SK-N-SH (cell line): Measurements from ENCODE around the gene FCAMR. TPM values are rescaled to one million over a fixed set of nuclear protein-coding genes. Genes with fewer than 3 reads are reported as not detected.

ENCODE experiments used
- CTCF ChIA-PET: fragments of 300-600, 350-600 bp; formaldehyde crosslinking; extraction: SDS; loops from one replicate; lab custom pipeline; 2021; lab: Yijun Ruan, JAX
- POLR2A ChIA-PET: fragments of 350-600 bp; sonication (Branson Sonifier 250); formaldehyde crosslinking; extraction: SDS; loops from one replicate; lab custom pipeline; 2020; ENCODE audit warnings: antibody characterized with exemption, inconsistent platforms; lab: Yijun Ruan, JAX
- DNase-seq: peaks from one replicate; pipeline ENCODE4 v3.0.0; 2012
- H2AFZ ChIP-seq: fragments of 200-600 bp; sonication (generic); 2 replicates; pipeline ENCODE4 v1.8.1; 2016; ENCODE audit warnings: antibody characterized with exemption, mild to moderate bottlenecking, low read depth
- H3F3A ChIP-seq: fragments of 200-600 bp; sonication (generic); replicated peaks from 2 replicates; pipeline ENCODE3; 2016; ENCODE audit warnings: antibody characterized with exemption, mild to moderate bottlenecking; ENCODE audit not compliant: insufficient read depth
- H3K27ac ChIP-seq, 2 experiments: fragments of 200-500 bp in 1 of 2; fragments of 200-600 bp in 1 of 2; sonication (Bioruptor generic) in 1 of 2; sonication (generic), shearing (Covaris generic) in 1 of 2; 2 replicates each; pipeline versions ENCODE4 v1.5.1 to v1.6.1; 2014 to 2016; ENCODE audit warnings: low read depth in 2 of 2, inconsistent platforms in 1 of 2, low read length in 1 of 2, mild to moderate bottlenecking in 1 of 2, mixed read lengths in 1 of 2
- H3K27me3 ChIP-seq: fragments of 200-600 bp; sonication (generic), shearing (Covaris generic); 2 replicates; pipeline ENCODE4 v1.6.1; 2016; ENCODE audit warnings: mixed run types; ENCODE audit not compliant: insufficient read depth
- H3K36me3 ChIP-seq, 2 experiments: fragments of 200-500 bp in 1 of 2; fragments of 200-600 bp in 1 of 2; sonication (Bioruptor generic) in 1 of 2; sonication (generic) in 1 of 2; replicated peaks in 1 of 2; 2 replicates each; pipeline versions ENCODE3 to v1.5.1; 2014 to 2016; ENCODE audit warnings: low read length in 1 of 2, mild to moderate bottlenecking in 1 of 2; ENCODE audit not compliant: insufficient read depth in 2 of 2, control insufficient read depth in 1 of 2
- H3K4me1 ChIP-seq, 2 experiments: fragments of 200-500 bp in 1 of 2; fragments of 200-600 bp in 1 of 2; sonication (Bioruptor generic) in 1 of 2; sonication (generic), shearing (Covaris generic) in 1 of 2; 2 replicates each; pipeline versions ENCODE4 v1.5.1 to v1.6.1; 2014 to 2016; ENCODE audit warnings: low read depth in 1 of 2, low read length in 1 of 2, mixed run types in 1 of 2; ENCODE audit not compliant: insufficient read depth in 2 of 2, control insufficient read depth in 1 of 2
- H3K4me2 ChIP-seq: fragments of 200-600 bp; sonication (generic), shearing (Covaris generic); 2 replicates; pipeline ENCODE4 v1.6.1; 2017; ENCODE audit warnings: mixed run types
- H3K4me3 ChIP-seq, 2 experiments: fragments of 200-500 bp in 1 of 2; fragments of 200-600 bp in 1 of 2; sonication (Bioruptor generic) in 1 of 2; sonication (generic), shearing (Covaris generic) in 1 of 2; 2 replicates each; pipeline versions ENCODE4 v1.5.1 to v1.8.1; 2014 to 2016; ENCODE audit warnings: low read depth in 2 of 2, inconsistent platforms in 1 of 2, low read length in 1 of 2, mild to moderate bottlenecking in 1 of 2, mixed read lengths in 1 of 2, moderate library complexity in 1 of 2
- H3K79me2 ChIP-seq: fragments of 200-600 bp; sonication (generic); 2 replicates; pipeline ENCODE4 v1.8.1; 2017; ENCODE audit warnings: mild to moderate bottlenecking; ENCODE audit not compliant: insufficient read depth
- H3K9ac ChIP-seq: fragments of 200-600 bp; sonication (generic); 2 replicates; pipeline ENCODE4 v1.6.1; 2017; ENCODE audit warnings: mixed run types
- H3K9me2 ChIP-seq: fragments of 200-600 bp; sonication (generic); 2 replicates; pipeline ENCODE4 v1.6.1; 2017; ENCODE audit warnings: mixed run types
- H3K9me3 ChIP-seq: fragments of 200-600 bp; sonication (generic); 2 replicates; pipeline ENCODE4 v1.6.1; 2017; ENCODE audit warnings: mixed run types, mild to moderate bottlenecking, moderate library complexity
- H4K20me1 ChIP-seq: fragments of 200-600 bp; sonication (generic); 2 replicates; pipeline ENCODE4 v1.6.1; 2017; ENCODE audit warnings: mild to moderate bottlenecking, mixed run types; ENCODE audit not compliant: insufficient read depth
- ELF1 ChIP-seq: IDR thresholded peaks from 2 replicates; pipeline ENCODE4 v1.4.0; 2012
- FOSL2 ChIP-seq: IDR thresholded peaks from 2 replicates; pipeline ENCODE4 v1.4.0; 2012; ENCODE audit warnings: low read depth, mild to moderate bottlenecking, moderate library complexity, borderline replicate concordance
- GABPA ChIP-seq: IDR thresholded peaks from 2 replicates; pipeline ENCODE4 v1.4.0; 2012; ENCODE audit warnings: low read depth, mild to moderate bottlenecking
- IRF3 ChIP-seq: fragments of 150-350 bp; IDR thresholded peaks from 2 replicates; pipeline ENCODE4 v1.6.1; 2016; ENCODE audit warnings: mild to moderate bottlenecking, low read depth, low read length
- JUND ChIP-seq: IDR thresholded peaks from 2 replicates; pipeline ENCODE4 v1.4.0; 2012
- MEF2A ChIP-seq: IDR thresholded peaks from 2 replicates; pipeline ENCODE4 v1.4.0; 2012; ENCODE audit warnings: low read depth, borderline replicate concordance
- MXI1 ChIP-seq: IDR thresholded peaks from 2 replicates; pipeline ENCODE4 v1.6.1; 2012; ENCODE audit warnings: mild to moderate bottlenecking, low read depth, low read length, improper control_type of control experiment
- NRF1 ChIP-seq: IDR thresholded peaks from 2 replicates; pipeline ENCODE4 v1.6.1; 2012; ENCODE audit warnings: low read depth, mild to moderate bottlenecking, low read length
- RAD21 ChIP-seq: IDR thresholded peaks from 2 replicates; pipeline ENCODE4 v1.6.1; 2012; ENCODE audit warnings: mild to moderate bottlenecking, low read length
- RCOR1 ChIP-seq: fragments of 150-350 bp; IDR thresholded peaks from 2 replicates; pipeline ENCODE4 v1.6.1; 2017; ENCODE audit warnings: antibody characterized with exemption, low read length
- REST ChIP-seq: IDR thresholded peaks from 2 replicates; pipeline ENCODE4 v1.6.1; 2012; ENCODE audit warnings: mild to moderate bottlenecking, low read depth, low read length, moderate library complexity
- RXRA ChIP-seq: IDR thresholded peaks from 2 replicates; pipeline ENCODE4 v1.4.0; 2012; ENCODE audit warnings: low read depth, mild to moderate bottlenecking, borderline replicate concordance
- SIN3A ChIP-seq: IDR thresholded peaks from 2 replicates; pipeline ENCODE4 v1.6.1; 2012; ENCODE audit warnings: low read depth, mild to moderate bottlenecking, low read length, moderate library complexity, borderline replicate concordance
- USF1 ChIP-seq: IDR thresholded peaks from 2 replicates; pipeline ENCODE4 v1.4.0; 2012; ENCODE audit warnings: low read depth, borderline replicate concordance
- YY1 ChIP-seq: IDR thresholded peaks from 2 replicates; pipeline ENCODE4 v1.4.0; 2012; ENCODE audit warnings: low read depth, mild to moderate bottlenecking
- ZBTB33 ChIP-seq: IDR thresholded peaks from 2 replicates; pipeline ENCODE4 v1.4.0; 2012; ENCODE audit warnings: low read depth, borderline replicate concordance
- WGBS: methylation state at CpG from one replicate; pipeline ENCODE4 v1.1.6; 2017; ENCODE audit warnings: low lambda C conversion rate; 5-methylcytosine and 5-hydroxymethylcytosine counted together
- polyA plus RNA-seq, 3 experiments: library from polyadenylated mRNA; depleted of rRNA; stranded (reverse); fragments of >200 nt; gene quantifications; 2 replicates each; pipeline ENCODE4 v1.2.3, GENCODE V29; 2012

The FCAMR gene
- not detected in 2 replicates for polyA plus RNA-seq (2012; rRNA removed)
- polyA plus RNA-seq (2012; cell fraction: cytosol; rRNA removed) = not detected in 2 replicates
- polyA plus RNA-seq (2012; cell fraction: nucleus; rRNA removed) = not detected in 2 replicates

GRCh38 chr1:206970446-206970845 is at the start of gene FCAMR:
FCAMR (minus strand) TSS chr1:206970460; CDS start chr1:206970125, 335 bp downstream.
- H3K9me3 ChIP-seq = no peaks in the 10 kb centered on the region
- WGBS = 13% methylated on average over 2 of the region's 2 CpGs
- H3K4me1 ChIP-seq = no peaks in the 10 kb centered on the region
- no peaks in the 10 kb centered on the region for H3K36me3 ChIP-seq
- H3K79me2 ChIP-seq = no peaks in the 10 kb centered on the region
- no peak within 1 kb of the TSS for H3K27ac ChIP-seq
- H3F3A ChIP-seq = no peaks in the 10 kb centered on the region
- DNase-seq = no peak
- TF ChIP-seq NRF1 (no peak), MXI1 (no peak), REST (no peak), FOSL2 (no peak), JUND (no peak), ELF1 (no peak), GABPA (no peak), USF1 (no peak), RAD21 (no peak), IRF3 (no peak), YY1 (no peak), SIN3A (no peak), RXRA (no peak), MEF2A (no peak), ZBTB33 (no peak), RCOR1 (no peak)
- peaks cover 58% of the 10 kb centered on the region; the same call in 1 of the 2 replicates for H3K27me3 ChIP-seq
- H3K4me2 ChIP-seq = no peak within 1 kb of the TSS
- ChIA-PET CTCF (interaction anchor here (0.6 to 6.1 kb wide), 4 partner anchors 9 to 350 kb away, joined by 3 to 48 read pairs (median 6); no protein-coding TSS in a partner anchor), POLR2A (no interaction called here)
- no peaks in the 10 kb centered on the region for H3K9me2 ChIP-seq
- no peaks in the 10 kb centered on the region for H4K20me1 ChIP-seq
- no peak within 1 kb of the TSS for H3K9ac ChIP-seq
- H3K4me3 ChIP-seq = no peak within 1 kb of the TSS
- no peak within 1 kb of the TSS for H2AFZ ChIP-seq
